Stomach (tissue), 4 donors: Measurements from ENCODE around the gene LYSMD2.

Experiments used
- CTCF ChIP-seq, 7 experiments: fragments of 450-650 bp in 4 of 7; fragments of 200-600 bp in 3 of 7; sonication (generic) in 3 of 7; IDR thresholded peaks; one replicate each; pipeline ENCODE4 v1.5.1; 2016 to 2019; ENCODE audit warnings: antibody characterized with exemption in 7 of 7, control low read depth in 2 of 7, mild to moderate bottlenecking in 1 of 7
- EP300 ChIP-seq: sonication (generic); formaldehyde crosslinking; IDR thresholded peaks from one replicate; pipeline ENCODE4 v1.6.1; 2017; ENCODE audit warnings: antibody characterized with exemption
- POLR2A ChIP-seq, 4 donors: fragments of 450-650 bp; IDR thresholded peaks; one replicate each; pipeline ENCODE4 v1.6.1; 2016; ENCODE audit warnings: antibody characterized with exemption in 4 of 4, control low read depth in 2 of 4, mild to moderate bottlenecking in 1 of 4, moderate library complexity in 1 of 4
- POLR2AphosphoS5 ChIP-seq, 3 donors: sonication (generic); formaldehyde crosslinking; IDR thresholded peaks; one replicate each; pipeline ENCODE4 v1.6.1; 2016; ENCODE audit warnings: antibody characterized with exemption in 3 of 3

- TF ChIP-seq CTCF (IDR thresholded peaks at IDR 0.05) (no peak), POLR2AphosphoS5 (IDR thresholded peaks at IDR 0.05) (no peak), EP300 (no peak), POLR2A (IDR thresholded peaks at IDR 0.05) (no peak)
Observed at GRCh38 chr15:51709031-51709430, 28.4 kb downstream of the LYSMD2 start.
